Naive thymus-derived CD4-positive, alpha-beta T cell (primary cell): ENCODE data around the gene IP6K3. TPM values are rescaled to one million over a fixed set of nuclear protein-coding genes. Genes with fewer than 3 reads are reported as not detected.

Experiments
- ATAC-seq: fragments of 150-1000 bp; cut with Tn5 transposase; 2 replicates; pipeline ENCODE4 v1.10.0; 2021; ENCODE audit warnings: mild to moderate bottlenecking, moderate library complexity
- CTCF ChIA-PET: fragments of 350-600 bp; sonication (Branson Sonifier 250); formaldehyde crosslinking; loops from one replicate; lab custom pipeline; 2021; ENCODE audit warnings: antibody characterized with exemption; lab: Charles Lee
- POLR2A ChIA-PET: fragments of 350-600 bp; sonication (Branson Sonifier 250); formaldehyde crosslinking; loops from one replicate; lab custom pipeline; 2021; ENCODE audit warnings: antibody characterized with exemption, inconsistent platforms; lab: Charles Lee
- DNase-seq, 9 donors: peaks; one replicate each; pipeline versions ENCODE4 v3.0.0 to v3.0.0-alpha.2; 2020 to 2022; ENCODE audit warnings: mixed read lengths in 1 of 9
- H3K27ac ChIP-seq: one replicate; pipeline ENCODE4 v1.7.0; 2013; ENCODE audit warnings: mild to moderate bottlenecking, low read depth, low read length, moderate library complexity
- H3K27me3 ChIP-seq, 2 donors: one replicate each; pipeline ENCODE4 v1.7.0; 2013; ENCODE audit warnings: low read length in 2 of 2, mild to moderate bottlenecking in 2 of 2, moderate library complexity in 2 of 2; ENCODE audit not compliant: control insufficient read depth in 2 of 2, insufficient read depth in 2 of 2
- H3K36me3 ChIP-seq, 3 experiments: 1 replicate in 2 of 3; 2 replicates in 1 of 3; pipeline ENCODE4 v1.7.0; 2013; ENCODE audit warnings: low read length in 3 of 3, mild to moderate bottlenecking in 3 of 3, moderate library complexity in 1 of 3; ENCODE audit not compliant: insufficient read depth in 3 of 3, control insufficient read depth in 2 of 3
- H3K4me1 ChIP-seq, 2 donors: one replicate each; pipeline ENCODE4 v1.7.0; 2013; ENCODE audit warnings: low read length in 2 of 2, mild to moderate bottlenecking in 2 of 2, moderate library complexity in 1 of 2; ENCODE audit not compliant: control insufficient read depth in 2 of 2, insufficient read depth in 2 of 2
- H3K4me3 ChIP-seq: 2 replicates; pipeline ENCODE4 v1.7.0; 2013; ENCODE audit warnings: mild to moderate bottlenecking, low read length
- H3K9me3 ChIP-seq, 3 experiments: 1 replicate in 2 of 3; 2 replicates in 1 of 3; pipeline ENCODE4 v1.7.0; 2013; ENCODE audit warnings: low read length in 3 of 3; ENCODE audit not compliant: control insufficient read depth in 2 of 3
- H3K27ac Mint-ChIP-seq, 9 donors: one replicate each; pipeline ENCODE4 v1.8.0; 2020 to 2022; ENCODE audit warnings: mixed read lengths in 9 of 9, mild to moderate bottlenecking in 8 of 9, moderate library complexity in 5 of 9, inconsistent platforms in 2 of 9
- H3K27me3 Mint-ChIP-seq, 5 donors: one replicate each; pipeline ENCODE4 v1.8.0; 2021 to 2022; ENCODE audit warnings: mixed read lengths in 5 of 5, mild to moderate bottlenecking in 1 of 5
- H3K36me3 Mint-ChIP-seq, 5 donors: one replicate each; pipeline ENCODE4 v1.8.0; 2020 to 2022; ENCODE audit warnings: mixed read lengths in 5 of 5, mild to moderate bottlenecking in 3 of 5, inconsistent platforms in 1 of 5
- H3K4me1 Mint-ChIP-seq, 7 donors: one replicate each; pipeline ENCODE4 v1.8.0; 2020 to 2022; ENCODE audit warnings: mixed read lengths in 7 of 7, mild to moderate bottlenecking in 3 of 7, inconsistent platforms in 1 of 7
- H3K4me3 Mint-ChIP-seq, 10 donors: one replicate each; pipeline ENCODE4 v1.8.0; 2020 to 2022; ENCODE audit warnings: mild to moderate bottlenecking in 10 of 10, mixed read lengths in 10 of 10, moderate library complexity in 6 of 10, inconsistent platforms in 2 of 10
- H3K9me3 Mint-ChIP-seq, 11 donors: one replicate each; pipeline ENCODE4 v1.8.0; 2020 to 2022; ENCODE audit warnings: mixed read lengths in 11 of 11, mild to moderate bottlenecking in 4 of 11, inconsistent platforms in 1 of 11, moderate library complexity in 1 of 11
- intact Hi-C, 2 donors: fragments of 100-400 bp; cut with micrococcal nuclease; formaldehyde crosslinking; loops; one replicate each; pipeline ENCODE4 v1.15.1; 2023
- polyA plus RNA-seq, 2 donors: library from polyadenylated mRNA; unstranded; fragments of 300-500 nt; fragmentation: Illumina TruSeq; gene quantifications; one replicate each; pipeline ENCODE4 v1.2.3, GENCODE V29; 2021
- total RNA-seq, 6 experiments: library from RNA in 5 of 6; stranded (reverse) in 5 of 6; gene quantifications; 1 replicate in 5 of 6; 2 replicates in 1 of 6; pipeline ENCODE4 v1.2.3 and lab custom pipeline; 2021 to 2026

IP6K3 gene
- total and polyA plus RNA-seq, 7 experiments from 2014 or later = not detected

DNA sequence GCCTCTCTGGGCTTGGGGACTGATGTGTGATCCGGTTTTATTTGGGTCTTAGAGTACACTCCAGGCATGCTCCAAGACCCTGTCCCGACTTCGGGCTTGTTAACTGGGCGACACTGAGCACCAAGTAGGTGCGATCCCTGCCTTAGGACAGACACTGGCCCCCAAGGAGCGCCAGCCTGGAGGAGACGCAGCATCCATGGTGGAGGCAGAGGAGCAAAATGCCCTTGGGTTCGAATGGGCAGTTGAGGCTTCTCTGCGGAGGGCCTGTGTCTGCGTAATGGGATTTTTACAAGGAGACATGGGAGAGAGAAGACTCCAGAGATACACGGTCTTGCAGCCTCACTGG lies 42.8 kb upstream of the IP6K3 start:
- H3K4me3 Mint-ChIP-seq = peak overlapping the region; percentile 72 to 89 (median 84)
- peaks cover 37 to 40% of the 10 kb centered on the region in 2 donors for H3K4me1 ChIP-seq
- H3K27ac Mint-ChIP-seq = peak overlapping the region; percentile 47 to 92 (median 84)
- no peaks in the 10 kb centered on the region for H3K27me3 ChIP-seq
- ChIA-PET CTCF (no interaction called here), POLR2A (interaction anchor here (1.0 to 2.8 kb wide), 5 partner anchors 20 to 209 kb away, joined by 3 to 8 read pairs (median 4); partner anchors contain the start of genes BAK1 and UQCC2)
- ATAC-seq (no peak), DNase-seq (no peak)
- H3K4me1 Mint-ChIP-seq = peaks cover 40 to 50% (median 45%) of the 10 kb centered on the region in 7 donors
- peaks cover 10 to 21% (median 13%) of the 10 kb centered on the region in 5 donors for H3K36me3 Mint-ChIP-seq
- peaks cover 0 to 2% (median 0%) of the 10 kb centered on the region in 11 donors for H3K9me3 Mint-ChIP-seq
- H3K27me3 Mint-ChIP-seq = peaks cover 0 to 25% (median 0%) of the 10 kb centered on the region in 5 donors
- no peak overlapping the region for H3K27ac ChIP-seq
- H3K36me3 ChIP-seq = peaks cover 0 to 24% (median 0%) of the 10 kb centered on the region in 3 experiments
- H3K9me3 ChIP-seq = no peaks in the 10 kb centered on the region
- intact Hi-C loops = loop anchor here (1.0 to 10.0 kb wide), 16 partner anchors 19 to 1661 kb away; partner anchors contain the start of genes UQCC2 (in 2 of the 2), ZBTB9 (in 2 of the 2), ANKS1A (in 1 of the 2) and ATF6B (in 1 of the 2)
- no peak overlapping the region for H3K4me3 ChIP-seq

DNA sequence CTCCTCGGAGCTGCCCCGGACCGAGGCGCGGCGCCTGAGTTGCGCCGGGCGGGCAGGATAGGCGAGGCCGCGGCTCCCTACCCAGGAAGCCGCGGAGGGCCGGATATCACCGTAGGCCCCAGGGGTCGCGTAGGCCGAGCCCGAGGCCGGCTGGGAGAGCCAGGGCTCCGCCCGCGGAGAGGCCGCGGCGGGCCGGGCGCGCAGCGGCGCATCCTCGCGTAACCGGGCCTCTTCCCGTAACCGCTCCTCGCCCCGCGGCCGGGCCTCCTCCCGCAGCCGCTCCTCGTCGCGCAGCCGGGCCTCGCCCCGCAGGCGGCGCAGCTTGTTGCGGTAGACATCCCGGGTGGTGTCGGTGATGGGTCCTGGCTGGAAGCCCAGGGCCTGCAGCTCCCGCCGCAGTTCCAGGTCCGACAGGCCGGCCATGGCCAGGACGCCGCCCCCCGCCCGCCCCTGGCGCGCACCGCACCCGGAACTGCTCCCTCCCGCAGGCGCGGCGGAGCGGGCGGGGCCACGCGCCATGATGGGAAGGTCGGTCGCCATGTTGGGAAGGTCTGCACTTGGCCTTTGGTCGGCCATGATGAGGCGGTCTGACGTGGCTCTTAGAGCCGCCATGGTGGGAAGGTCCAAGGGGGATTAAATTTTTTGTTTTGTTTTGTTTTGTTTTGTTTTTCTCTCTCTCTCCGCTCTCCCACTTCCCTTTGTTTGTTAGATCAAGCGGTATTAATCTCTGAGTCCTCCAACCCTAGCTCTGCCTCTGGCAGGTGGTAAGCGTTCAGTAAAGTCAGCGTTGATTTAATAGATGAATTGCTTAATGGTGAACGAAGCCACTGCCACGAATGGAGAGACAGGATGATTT lies 42.2 kb upstream of the IP6K3 start, which contains the start of gene LEMD2:
Gene LEMD2, minus strand, starts transcription at position 437 of the 856 bp plus-strand sequence. Its CDS starts 14 bp downstream, at position 423.
- no peaks in the 10 kb centered on the region for H3K9me3 ChIP-seq
- H3K27ac ChIP-seq = peak within 1 kb of the TSS; percentile 92
- Mint-ChIP-seq H3K36me3 (peaks cover 11 to 24% (median 16%) of the 10 kb centered on the region in 5 donors), H3K4me3 (peak within 1 kb of the TSS; percentile 93 to 100 (median 98)), H3K27ac (peak within 1 kb of the TSS; percentile 95 to 99 (median 97)), H3K4me1 (peaks cover 40 to 55% (median 51%) of the 10 kb centered on the region in 7 donors), H3K9me3 (peaks cover 0 to 2% (median 0%) of the 10 kb centered on the region in 11 donors), H3K27me3 (peaks cover 0 to 25% (median 0%) of the 10 kb centered on the region in 5 donors)
- ATAC-seq = peak; percentile 94
- peaks cover 37 to 40% of the 10 kb centered on the region in 2 donors for H3K4me1 ChIP-seq
- H3K36me3 ChIP-seq = peaks cover 1 to 28% (median 2%) of the 10 kb centered on the region in 3 experiments
- H3K27me3 ChIP-seq = no peaks in the 10 kb centered on the region
- CTCF ChIA-PET = interaction anchor here (0.8 to 1.1 kb wide), 2 partner anchors 116 to 122 kb away, joined by 3 read pairs; no protein-coding TSS in a partner anchor
- intact Hi-C loops = loop anchor here (1.0 to 10.0 kb wide), 18 partner anchors 18 to 1660 kb away; partner anchors contain the start of genes UQCC2 (in 2 of the 2), ZBTB9 (in 2 of the 2), ANKS1A (in 1 of the 2) and ATF6B (in 1 of the 2)
- DNase-seq = peak; percentile 88 to 96 (median 91)
- POLR2A ChIA-PET = interaction anchor here (0.7 to 2.8 kb wide), 12 partner anchors 12 to 1512 kb away, joined by 3 to 13 read pairs (median 4); partner anchors contain the start of genes BAK1 and UQCC2
- H3K4me3 ChIP-seq = peak within 1 kb of the TSS; percentile 80

DNA sequence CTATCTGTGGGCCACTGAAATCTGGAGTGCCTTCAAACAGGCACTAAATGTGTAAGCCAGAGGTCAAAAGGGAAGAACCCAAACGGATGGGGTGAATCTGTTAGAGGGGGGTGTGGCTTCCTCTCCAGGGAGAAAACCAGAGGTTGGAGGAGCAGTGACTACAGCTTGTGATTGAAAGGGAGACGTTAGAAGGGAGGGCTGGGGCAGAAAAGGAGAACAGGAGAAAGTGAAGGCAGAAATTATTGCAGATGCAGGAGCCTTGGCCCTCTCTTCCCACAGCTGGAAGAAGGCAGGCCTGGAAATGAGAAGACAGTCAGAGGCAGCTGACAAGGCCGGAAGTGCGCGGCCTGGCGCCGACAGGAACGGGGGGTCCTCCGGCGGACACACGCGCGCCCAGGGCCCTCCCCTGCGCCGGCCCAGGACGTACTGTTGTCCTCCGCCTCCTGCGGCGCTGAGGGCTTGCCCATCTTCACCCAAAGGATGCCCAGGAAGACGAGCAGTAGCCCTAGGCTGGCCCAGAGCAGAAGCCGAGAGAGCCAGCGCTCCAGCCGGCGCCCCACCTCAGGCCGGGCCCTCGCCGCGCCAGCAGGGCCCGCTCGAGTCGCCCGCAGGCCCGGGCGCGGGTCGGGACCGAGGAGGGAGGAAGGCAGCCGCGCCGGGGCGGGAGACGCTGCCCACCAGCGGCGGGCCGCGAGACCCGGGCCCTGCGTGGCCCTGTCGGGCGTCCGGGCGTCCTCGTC lies 41.4 kb upstream of the IP6K3 start:
- Histone ChIP-seq H3K27me3 (no peaks in the 10 kb centered on the region), H3K27ac (peak overlapping the region; percentile 92), H3K4me3 (peak overlapping the region; percentile 80), H3K9me3 (no peaks in the 10 kb centered on the region), H3K36me3 (peaks cover 6 to 36% (median 9%) of the 10 kb centered on the region in 3 experiments), H3K4me1 (peaks cover 37 to 44% of the 10 kb centered on the region in 2 donors)
- H3K36me3 Mint-ChIP-seq = peaks cover 11 to 28% (median 23%) of the 10 kb centered on the region in 5 donors
- peak; percentile 61 for ATAC-seq
- ChIA-PET CTCF (interaction anchor here (0.8 to 1.2 kb wide), 3 partner anchors 17 to 122 kb away, joined by 3 to 5 read pairs (median 3); no protein-coding TSS in a partner anchor), POLR2A (interaction anchor here (0.8 to 2.8 kb wide), 14 partner anchors 9 to 1513 kb away, joined by 3 to 13 read pairs (median 4); partner anchors contain the start of genes BAK1 and UQCC2)
- peak in 8 of 9 donors; percentile 37 to 68 (median 52) for DNase-seq
- H3K4me1 Mint-ChIP-seq = peaks cover 40 to 62% (median 58%) of the 10 kb centered on the region in 7 donors
- H3K4me3 Mint-ChIP-seq = peak overlapping the region; percentile 93 to 100 (median 98)
- peaks cover 0 to 2% (median 0%) of the 10 kb centered on the region in 11 donors for H3K9me3 Mint-ChIP-seq
- intact Hi-C loops = loop anchor here (1.0 to 10.0 kb wide), 16 partner anchors 17 to 1659 kb away; partner anchors contain the start of genes ANKS1A (in 1 of the 2), ATF6B (in 1 of the 2), BAK1 (in 1 of the 2) and CUTA (in 1 of the 2)
- peak overlapping the region; percentile 95 to 99 (median 97) for H3K27ac Mint-ChIP-seq
- H3K27me3 Mint-ChIP-seq = peaks cover 0 to 18% (median 0%) of the 10 kb centered on the region in 5 donors

DNA sequence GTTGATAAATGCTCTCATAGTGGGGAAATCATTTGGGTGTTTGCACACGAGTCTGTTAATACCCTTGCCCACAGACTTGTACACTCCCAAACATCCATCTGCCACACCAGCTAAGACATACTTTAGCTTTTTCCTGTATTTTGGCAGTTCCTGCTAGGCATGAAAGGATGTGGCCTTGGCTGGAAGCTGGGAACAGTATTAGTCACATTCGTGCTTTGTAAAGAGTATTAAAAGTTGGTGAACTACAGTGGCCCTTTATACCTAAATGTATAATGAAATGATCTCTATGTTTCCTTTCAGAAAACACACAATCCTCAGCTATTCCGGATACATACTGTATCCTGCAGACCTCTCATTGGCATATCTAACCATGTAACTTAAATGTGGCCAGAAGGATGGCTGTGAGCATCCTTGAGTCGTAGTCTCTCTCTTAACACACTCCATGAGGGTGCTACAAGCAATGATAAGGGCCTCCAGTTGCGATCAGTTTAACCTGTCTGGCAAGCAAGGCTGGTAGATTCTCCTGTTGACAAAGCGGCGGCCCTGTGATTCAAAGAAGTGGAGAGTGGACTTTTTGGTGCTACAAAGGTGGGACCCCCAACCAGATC lies 40.7 kb upstream of the IP6K3 start:
- Mint-ChIP-seq H3K27me3 (peaks cover 0 to 11% (median 0%) of the 10 kb centered on the region in 5 donors), H3K4me1 (peaks cover 42 to 65% (median 61%) of the 10 kb centered on the region in 7 donors), H3K36me3 (peaks cover 12 to 31% (median 24%) of the 10 kb centered on the region in 5 donors), H3K4me3 (peak overlapping the region; percentile 93 to 100 (median 98)), H3K9me3 (peaks cover 0 to 2% (median 0%) of the 10 kb centered on the region in 11 donors), H3K27ac (peak overlapping the region; percentile 95 to 99 (median 97))
- Histone ChIP-seq H3K4me1 (peaks cover 37 to 44% of the 10 kb centered on the region in 2 donors), H3K36me3 (peaks cover 6 to 42% (median 9%) of the 10 kb centered on the region in 3 experiments), H3K9me3 (no peaks in the 10 kb centered on the region), H3K27me3 (no peaks in the 10 kb centered on the region), H3K27ac (peak overlapping the region; percentile 92), H3K4me3 (peak overlapping the region; percentile 80)
- no peak for DNase-seq
- CTCF ChIA-PET = interaction anchor here (1.1 to 1.7 kb wide), 3 partner anchors 16 to 123 kb away, joined by 3 to 5 read pairs (median 3); no protein-coding TSS in a partner anchor
- no peak for ATAC-seq
- POLR2A ChIA-PET = interaction anchor here (0.8 to 2.8 kb wide), 9 partner anchors 9 to 1513 kb away, joined by 3 to 13 read pairs (median 6); partner anchors contain the start of gene UQCC2
- intact Hi-C loops = loop anchor here (5.0 to 10.0 kb wide), 5 partner anchors 70 to 450 kb away; partner anchors contain the start of genes BAK1 (in 1 of the 2), HMGA1 (in 1 of the 2) and ITPR3 (in 1 of the 2)

DNA sequence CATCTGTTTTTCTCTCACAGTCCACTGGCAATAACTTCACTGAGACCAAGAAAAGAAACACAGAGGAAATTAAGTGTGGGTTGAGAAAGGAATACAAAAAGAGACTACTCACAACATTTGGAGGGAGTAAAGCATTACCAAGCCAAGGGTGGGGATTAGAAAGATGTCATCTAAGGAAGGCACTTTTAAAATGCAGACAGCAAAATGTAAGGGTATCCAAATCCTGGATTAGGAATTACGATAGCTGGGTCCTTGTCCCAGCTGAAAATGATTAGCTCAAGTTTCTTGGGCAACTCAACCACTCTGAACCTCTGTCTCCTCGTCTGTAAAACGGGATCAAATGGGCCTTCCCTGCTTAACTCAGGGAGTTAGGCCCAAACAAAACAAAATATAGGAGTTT lies 40.0 kb upstream of the IP6K3 start:
- Histone ChIP-seq H3K27me3 (no peaks in the 10 kb centered on the region), H3K9me3 (no peaks in the 10 kb centered on the region), H3K36me3 (peaks cover 6 to 50% (median 9%) of the 10 kb centered on the region in 3 experiments), H3K4me1 (peaks cover 37 to 44% of the 10 kb centered on the region in 2 donors), H3K27ac (peak overlapping the region; percentile 92), H3K4me3 (peak overlapping the region; percentile 80)
- ChIA-PET POLR2A (interaction anchor here (1.5 kb wide), 2 partner anchors 9 to 15 kb away, joined by 6 to 8 read pairs; no protein-coding TSS in a partner anchor), CTCF (interaction anchor here (1.7 kb wide), 1 partner anchor 18 kb away, joined by 3 read pairs; no protein-coding TSS in a partner anchor)
- DNase-seq (no peak), ATAC-seq (no peak)
- H3K36me3 Mint-ChIP-seq = peaks cover 17 to 37% (median 29%) of the 10 kb centered on the region in 5 donors
- H3K4me3 Mint-ChIP-seq = peak overlapping the region; percentile 93 to 100 (median 98)
- H3K4me1 Mint-ChIP-seq = peaks cover 47 to 71% (median 66%) of the 10 kb centered on the region in 7 donors
- peak overlapping the region; percentile 31 to 99 (median 97) for H3K27ac Mint-ChIP-seq
- intact Hi-C loops = loop anchor here (5.0 to 10.0 kb wide), 5 partner anchors 71 to 451 kb away; partner anchors contain the start of genes BAK1 (in 1 of the 2), HMGA1 (in 1 of the 2) and ITPR3 (in 1 of the 2)
- H3K9me3 Mint-ChIP-seq = peaks cover 0 to 2% (median 0%) of the 10 kb centered on the region in 11 donors
- H3K27me3 Mint-ChIP-seq = peaks cover 0 to 4% (median 0%) of the 10 kb centered on the region in 5 donors
